ENCODE data around the gene CCNF.

Gene CCNF

GRCh38 chr16:2425825-2426430 is 3.3 kb upstream of the CCNF start:
- ChIA-PET CTCF (interaction anchor here (1.1 kb wide), 1 partner anchor 12 kb away, joined by 3 read pairs; no protein-coding TSS in a partner anchor), POLR2A (interaction anchor here (1.5 to 2.3 kb wide), 2 partner anchors 15 to 19 kb away, joined by 3 to 6 read pairs; no protein-coding TSS in a partner anchor)
- no peak for DNase-seq (ENCODE audit: extremely low spot score)
- no peak for TF ChIP-seq ZNF384 (IDR thresholded peaks at IDR 0.05)
- no peak for TF ChIP-seq L3MBTL2 (conservative IDR thresholded peaks at IDR 0.05)
- no peak for TF ChIP-seq ARNT (IDR thresholded peaks at IDR 0.05)
- no peak for TF ChIP-seq FOXA1 (IDR thresholded peaks at IDR 0.05)
- TF ChIP-seq ELF4 (IDR thresholded peaks at IDR 0.05): no peak
- no peak for TF ChIP-seq SP1 (IDR thresholded peaks at IDR 0.05)
- no peak for TF ChIP-seq BHLHE40 (IDR thresholded peaks at IDR 0.05; ENCODE audit: borderline replicate concordance)
- no peak for TF ChIP-seq CTBP1 (IDR thresholded peaks at IDR 0.05; ENCODE audit: borderline replicate concordance)
- TF ChIP-seq HDGF (IDR thresholded peaks at IDR 0.05; ENCODE audit: borderline replicate concordance): no peak
- TF ChIP-seq LEF1 (IDR thresholded peaks at IDR 0.05; ENCODE audit: borderline replicate concordance): no peak
- TF ChIP-seq, protein P1, sequence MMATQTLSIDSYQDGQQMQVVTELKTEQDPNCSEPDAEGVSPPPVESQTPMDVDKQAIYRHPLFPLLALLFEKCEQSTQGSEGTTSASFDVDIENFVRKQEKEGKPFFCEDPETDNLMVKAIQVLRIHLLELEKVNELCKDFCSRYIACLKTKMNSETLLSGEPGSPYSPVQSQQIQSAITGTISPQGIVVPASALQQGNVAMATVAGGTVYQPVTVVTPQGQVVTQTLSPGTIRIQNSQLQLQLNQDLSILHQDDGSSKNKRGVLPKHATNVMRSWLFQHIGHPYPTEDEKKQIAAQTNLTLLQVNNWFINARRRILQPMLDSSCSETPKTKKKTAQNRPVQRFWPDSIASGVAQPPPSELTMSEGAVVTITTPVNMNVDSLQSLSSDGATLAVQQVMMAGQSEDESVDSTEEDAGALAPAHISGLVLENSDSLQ (IDR thresholded peaks at IDR 0.05): no peak
- no peak for TF ChIP-seq SUZ12 (IDR thresholded peaks at IDR 0.05)

DNA sequence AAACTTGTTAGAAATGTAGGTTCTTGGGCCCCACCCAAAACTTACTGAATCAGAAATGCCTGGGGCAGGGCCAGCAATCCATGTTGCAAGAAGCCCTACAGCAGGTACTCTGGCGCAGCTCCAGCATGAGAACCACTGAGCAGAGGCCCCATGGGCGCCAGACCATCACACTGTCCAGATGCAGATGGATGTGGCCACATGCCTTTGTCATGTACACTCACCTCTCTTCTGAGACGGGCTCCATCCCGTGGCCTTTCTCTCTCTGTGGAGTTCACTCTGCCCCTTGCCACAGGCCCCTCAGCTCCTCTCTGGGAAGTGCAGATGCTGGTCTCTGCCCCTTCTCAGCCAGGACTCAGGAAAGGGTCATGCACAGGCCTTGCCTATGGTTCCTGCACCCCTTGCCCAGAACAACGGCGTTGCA is 2.3 kb upstream of the CCNF start:
- POLR2A ChIA-PET: interaction anchor here (1.1 to 2.6 kb wide), 5 partner anchors 14 to 158 kb away, joined by 3 to 7 read pairs (median 5); partner anchors contain the start of gene TEDC2
- CTCF ChIA-PET: interaction anchor here (0.6 to 0.9 kb wide), 2 partner anchors 8 to 174 kb away, joined by 3 read pairs; no protein-coding TSS in a partner anchor
- no peak for DNase-seq (ENCODE audit: extremely low spot score)
- TF ChIP-seq ARNT (IDR thresholded peaks at IDR 0.05) (no peak), SP1 (IDR thresholded peaks at IDR 0.05) (no peak), L3MBTL2 (conservative IDR thresholded peaks at IDR 0.05) (no peak), TARDBP (IDR thresholded peaks at IDR 0.05) (no peak), HDGF (IDR thresholded peaks at IDR 0.05; ENCODE audit: borderline replicate concordance) (no peak), BHLHE40 (IDR thresholded peaks at IDR 0.05; ENCODE audit: borderline replicate concordance) (no peak), ZNF384 (IDR thresholded peaks at IDR 0.05) (no peak), CTBP1 (IDR thresholded peaks at IDR 0.05; ENCODE audit: borderline replicate concordance) (no peak), LEF1 (IDR thresholded peaks at IDR 0.05; ENCODE audit: borderline replicate concordance) (no peak), SUZ12 (IDR thresholded peaks at IDR 0.05) (no peak), ELF4 (IDR thresholded peaks at IDR 0.05) (no peak), NFRKB (IDR thresholded peaks at IDR 0.05) (no peak), FOXK2 (IDR thresholded peaks at IDR 0.05) (no peak)

GRCh38 chr16:2427526-2427925 is 1.7 kb upstream of the CCNF start:
- ChIA-PET POLR2A (interaction anchor here (0.9 to 2.6 kb wide), 8 partner anchors 13 to 159 kb away, joined by 3 to 7 read pairs (median 3); partner anchors contain the start of genes TBC1D24 and TEDC2), CTCF (interaction anchor here (0.6 to 1.5 kb wide), 3 partner anchors 9 to 175 kb away, joined by 3 read pairs; no protein-coding TSS in a partner anchor)
- TF ChIP-seq SUZ12 (IDR thresholded peaks at IDR 0.05) (no peak), FOXA1 (IDR thresholded peaks at IDR 0.05) (no peak), NFRKB (IDR thresholded peaks at IDR 0.05) (no peak), ZNF384 (IDR thresholded peaks at IDR 0.05) (no peak), CTBP1 (IDR thresholded peaks at IDR 0.05; ENCODE audit: borderline replicate concordance) (no peak), TARDBP (IDR thresholded peaks at IDR 0.05) (no peak), HDGF (IDR thresholded peaks at IDR 0.05; ENCODE audit: borderline replicate concordance) (no peak), L3MBTL2 (conservative IDR thresholded peaks at IDR 0.05) (no peak), FOXM1 (IDR thresholded peaks at IDR 0.05; ENCODE audit: borderline replicate concordance) (no peak)
- DNase-seq (ENCODE audit: extremely low spot score): no peak

DNA sequence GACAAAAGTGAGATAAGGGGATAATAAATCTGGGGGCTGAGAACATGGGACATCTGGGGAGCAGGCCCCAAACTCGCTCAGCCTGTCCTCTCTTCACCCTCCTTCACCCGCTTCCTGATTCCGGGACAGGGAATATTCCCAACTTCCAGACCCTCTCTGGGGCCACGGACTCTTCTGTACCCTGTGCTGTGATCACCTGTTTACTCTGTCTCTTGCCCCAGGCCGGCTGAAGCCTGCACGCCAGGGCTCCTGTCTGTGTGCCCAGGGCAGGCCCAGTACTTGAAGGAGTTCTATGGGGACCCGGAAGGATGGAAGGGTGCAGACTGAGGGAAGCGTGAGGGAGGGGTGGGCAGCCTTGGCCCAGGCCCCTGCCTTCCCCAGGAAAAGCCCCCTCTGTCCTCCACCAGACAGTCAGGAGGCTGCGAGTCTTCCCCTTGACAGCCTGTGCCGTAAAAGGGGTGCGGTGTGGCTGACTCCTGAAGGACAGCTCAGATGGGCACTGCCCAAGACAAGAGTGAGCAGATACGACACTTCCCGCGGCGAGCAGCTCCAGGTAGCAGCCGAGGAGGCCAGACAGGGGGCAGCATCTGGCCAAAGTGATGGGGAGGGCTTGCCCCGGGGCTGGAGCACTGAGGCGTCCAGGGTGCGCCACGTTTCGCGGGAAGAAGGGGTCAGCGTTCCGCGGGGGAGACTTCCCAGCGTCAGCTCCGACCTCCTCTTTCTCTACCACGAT is 1.0 kb upstream of the CCNF start:
- DNase-seq (ENCODE audit: extremely low spot score): peak; percentile 22
- POLR2A ChIA-PET: interaction anchor here (0.9 to 2.6 kb wide), 10 partner anchors 9 to 160 kb away, joined by 3 to 7 read pairs (median 4); partner anchors contain the start of genes TBC1D24 and TEDC2

DNA sequence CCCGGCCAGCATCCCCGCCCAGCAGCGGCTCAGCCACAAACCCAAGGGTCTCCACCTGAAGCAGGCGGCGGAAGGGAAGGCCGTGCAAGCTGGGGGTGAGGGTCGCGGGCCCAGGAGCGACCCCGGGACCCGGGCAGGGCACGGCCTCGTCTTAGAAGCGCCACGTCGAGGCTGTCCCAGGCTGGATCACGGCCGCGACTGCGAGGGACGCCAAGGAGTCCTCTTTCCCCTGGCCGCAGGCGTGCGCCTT is 538 bp upstream of the CCNF start:
- ChIA-PET POLR2A (interaction anchor here (0.9 to 2.6 kb wide), 6 partner anchors 8 to 78 kb away, joined by 3 to 7 read pairs (median 4); partner anchors contain the start of genes TBC1D24 and TEDC2), CTCF (interaction anchor here (1.1 to 1.5 kb wide), 2 partner anchors 10 to 73 kb away, joined by 3 read pairs; no protein-coding TSS in a partner anchor)
- DNase-seq (ENCODE audit: extremely low spot score): no peak
- 0 out of 2 replicates have a peak, but pooled peaks have one; percentile 17 for TF ChIP-seq LEF1 (IDR thresholded peaks at IDR 0.05; ENCODE audit: borderline replicate concordance)
- TF ChIP-seq ELF4 (IDR thresholded peaks at IDR 0.05): no peak
- peak; percentile 94 for TF ChIP-seq L3MBTL2 (conservative IDR thresholded peaks at IDR 0.05)

More for the DNA sequence above, 1.0 kb upstream of the CCNF start:
- CTCF ChIA-PET: interaction anchor here (1.1 to 1.5 kb wide), 2 partner anchors 9 to 73 kb away, joined by 3 read pairs; no protein-coding TSS in a partner anchor
- TF ChIP-seq SUZ12 (IDR thresholded peaks at IDR 0.05): no peak

DNA sequence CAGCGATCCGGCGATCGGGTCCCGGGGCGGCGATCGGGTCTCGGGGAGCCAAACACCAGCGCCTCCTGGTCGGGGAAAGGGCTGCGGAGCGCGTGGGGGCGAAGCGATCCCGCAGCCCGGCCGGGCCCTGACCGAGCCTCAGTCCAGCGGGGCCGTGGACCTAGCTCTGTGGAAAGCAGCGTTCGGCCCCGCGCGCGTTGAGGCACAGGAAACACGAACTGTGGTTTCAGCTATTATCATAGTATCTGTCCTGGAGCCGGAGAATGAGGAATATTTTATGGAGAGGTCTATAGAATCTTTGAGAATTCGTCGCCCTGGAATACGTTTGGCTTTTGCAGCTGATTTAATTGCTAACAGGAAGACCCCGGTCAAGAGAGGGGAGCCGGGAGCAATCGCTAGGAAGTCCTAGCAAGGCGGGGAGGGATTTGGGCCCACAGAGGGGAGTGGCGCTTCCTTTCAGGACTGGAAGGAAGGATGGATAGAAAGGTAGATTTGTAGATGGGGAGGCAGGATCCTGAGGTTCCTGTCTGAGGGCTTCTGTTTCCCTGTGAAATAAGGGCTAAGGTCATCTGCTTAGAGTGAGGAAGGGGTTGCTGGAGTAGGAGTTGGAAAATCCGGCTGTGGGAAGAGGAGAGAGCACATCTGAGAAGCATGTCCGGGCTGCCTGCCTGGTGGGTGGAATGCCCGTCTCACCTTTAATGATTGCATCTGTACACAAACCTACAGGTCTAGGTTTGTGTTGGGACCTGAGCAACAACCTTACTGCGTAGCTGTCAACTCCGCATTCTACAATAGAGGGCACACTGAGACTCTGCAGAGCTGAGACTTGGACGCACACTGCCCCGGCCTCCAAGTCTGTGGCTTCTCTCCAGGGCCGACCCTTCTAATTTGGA is 770 bp downstream of the CCNF start:
- TF ChIP-seq L3MBTL2 (conservative IDR thresholded peaks at IDR 0.05) (no peak), CTBP1 (IDR thresholded peaks at IDR 0.05; ENCODE audit: borderline replicate concordance) (no peak), FOXA1 (IDR thresholded peaks at IDR 0.05) (no peak), BHLHE40 (IDR thresholded peaks at IDR 0.05; ENCODE audit: borderline replicate concordance) (no peak), HDGF (IDR thresholded peaks at IDR 0.05; ENCODE audit: borderline replicate concordance) (no peak), SUZ12 (IDR thresholded peaks at IDR 0.05) (no peak), FOXM1 (IDR thresholded peaks at IDR 0.05; ENCODE audit: borderline replicate concordance) (no peak), ZNF384 (IDR thresholded peaks at IDR 0.05) (no peak), ARNT (IDR thresholded peaks at IDR 0.05) (no peak), ELF4 (IDR thresholded peaks at IDR 0.05) (no peak), TARDBP (IDR thresholded peaks at IDR 0.05) (no peak), FOXK2 (IDR thresholded peaks at IDR 0.05) (no peak), LEF1 (IDR thresholded peaks at IDR 0.05; ENCODE audit: borderline replicate concordance) (no peak), SP1 (IDR thresholded peaks at IDR 0.05) (no peak), NFRKB (IDR thresholded peaks at IDR 0.05) (no peak)
- TF ChIP-seq, protein P1 (IDR thresholded peaks at IDR 0.05): no peak
- CTCF ChIA-PET: interaction anchor here (0.6 to 0.9 kb wide), 2 partner anchors 72 to 226 kb away, joined by 3 to 5 read pairs; no protein-coding TSS in a partner anchor
- POLR2A ChIA-PET: interaction anchor here (0.8 to 1.8 kb wide), 5 partner anchors 9 to 30 kb away, joined by 3 to 7 read pairs (median 3); partner anchors contain the start of gene TEDC2
- peak; percentile 33 for DNase-seq (ENCODE audit: extremely low spot score)
